SH-SY5Y (cell line): ENCODE results near the gene HAS3.

Experiments used
- GATA2 ChIP-seq: IDR thresholded peaks from 2 replicates; pipeline ENCODE4 v1.6.1; 2011; ENCODE audit warnings: mild to moderate bottlenecking, low read depth, low read length
- GATA3 ChIP-seq: IDR thresholded peaks from 2 replicates; pipeline ENCODE4 v1.6.1; 2011; ENCODE audit warnings: low read depth, mild to moderate bottlenecking, low read length, moderate library complexity

- TF ChIP-seq GATA2 (no peak), GATA3 (no peak)
Measured at GRCh38 chr16:69093974-69094373, 11.5 kb upstream of the HAS3 start.
